Panc1 (cell line): Measurements from ENCODE around the gene MAP2K4. TPM values are rescaled to one million over a fixed set of nuclear protein-coding genes. Genes with fewer than 3 reads are reported as not detected.

ENCODE experiments used
- ATAC-seq: fragments of 200-7000 bp; cut with Tn5 transposase; 2 replicates; pipeline ENCODE4 v1.9.1; 2020; ENCODE audit warnings: mild to moderate bottlenecking, moderate library complexity
- BruUV-seq: library from RNA; stranded (reverse); fragments of 400-500 nt; replicated peaks from 2 replicates; lab custom pipeline; 2021; lab: Mats Ljungman, UMichigan
- CTCF ChIA-PET: fragments of 300-600 bp; sonication (Branson Sonifier 250); formaldehyde crosslinking; loops from one replicate; lab custom pipeline; 2022; ENCODE audit warnings: antibody characterized with exemption; lab: Charles Lee
- POLR2A ChIA-PET: fragments of 300-600 bp; sonication (Branson Sonifier 250); formaldehyde crosslinking; loops from one replicate; lab custom pipeline; 2022; ENCODE audit warnings: antibody characterized with exemption; lab: Charles Lee
- DNase-seq: peaks from one replicate; pipeline ENCODE4 v3.0.0-alpha.2; 2010; ENCODE audit warnings: low read depth, low spot score
- H3K27ac ChIP-seq: 2 replicates; pipeline ENCODE4 v1.5.1; 2011; ENCODE audit warnings: mild to moderate bottlenecking, low read length, inconsistent platforms
- H3K27me3 ChIP-seq: fragments of 200-500 bp; sonication (Bioruptor generic); 2 replicates; pipeline ENCODE4 v1.6.0; 2014; ENCODE audit warnings: low read length, inconsistent platforms; ENCODE audit not compliant: control insufficient read depth, insufficient read depth
- H3K36me3 ChIP-seq: fragments of 200-500 bp; sonication (Bioruptor generic); 2 replicates; pipeline ENCODE4 v1.5.1; 2014; ENCODE audit warnings: inconsistent platforms, mild to moderate bottlenecking, low read length, moderate library complexity; ENCODE audit not compliant: control insufficient read depth, insufficient read depth
- H3K4me1 ChIP-seq: 2 replicates; pipeline ENCODE4 v1.5.1; 2011; ENCODE audit warnings: inconsistent platforms, mild to moderate bottlenecking, low read length, moderate library complexity; ENCODE audit not compliant: control insufficient read depth, insufficient read depth
- H3K4me3 ChIP-seq, 2 experiments: 2 replicates each; pipeline ENCODE4 v1.5.1; 2011 to 2012; ENCODE audit warnings: low read depth in 2 of 2, low read length in 2 of 2, mild to moderate bottlenecking in 2 of 2, inconsistent platforms in 1 of 2, moderate library complexity in 1 of 2
- H3K9me3 ChIP-seq: fragments of 200-500 bp; sonication (Bioruptor generic); 2 replicates; pipeline ENCODE4 v1.5.1; 2014; ENCODE audit warnings: low read depth, mild to moderate bottlenecking, inconsistent platforms, low read length, moderate library complexity; ENCODE audit not compliant: control insufficient read depth, insufficient read depth
- POLR2AphosphoS5 ChIP-seq: IDR thresholded peaks from 2 replicates; pipeline ENCODE4 v1.6.1; 2012; ENCODE audit warnings: mild to moderate bottlenecking, low read depth, low read length, moderate library complexity
- SIN3A ChIP-seq: IDR thresholded peaks from 2 replicates; pipeline ENCODE4 v1.6.1; 2012; ENCODE audit warnings: low read depth, mild to moderate bottlenecking, low read length, moderate library complexity, borderline replicate concordance; ENCODE audit not compliant: insufficient read depth
- TCF7L2 ChIP-seq: IDR thresholded peaks from 2 replicates; pipeline ENCODE4 v1.6.1; 2011; ENCODE audit warnings: mild to moderate bottlenecking, low read depth, low read length, inconsistent platforms
- in situ Hi-C: cut with HindIII; loops from 2 replicates; pipeline ENCODE4 v1.10.0; 2016; ENCODE audit warnings: low sequenced_read_pairs, low pct_unique_long_range_greater_than_20kb
- intact Hi-C: fragments of 100-400 bp; cut with micrococcal nuclease; formaldehyde crosslinking; loops from one replicate; pipeline ENCODE4 v1.10.0; 2022; ENCODE audit not compliant: unreplicated experiment
- total RNA-seq: library from RNA; stranded (reverse); gene quantifications from one replicate; pipeline ENCODE4 v1.2.1, GENCODE V29; 2021; ENCODE audit not compliant: unreplicated experiment
- TF ChIP-seq, protein P1 (sequence below): fragments of 450-650 bp; IDR thresholded peaks from 2 replicates; pipeline ENCODE4 v1.5.1; 2017; ENCODE audit warnings: mild to moderate bottlenecking
- TF ChIP-seq, protein P2 (sequence below), 2 experiments: IDR thresholded peaks; 2 replicates each; pipeline ENCODE4 v1.6.1; 2011 to 2012; ENCODE audit warnings: low read depth in 2 of 2, control low read depth in 1 of 2, low read length in 1 of 2, mild to moderate bottlenecking in 1 of 2, moderate library complexity in 1 of 2; ENCODE audit not compliant: insufficient read depth in 1 of 2

Gene MAP2K4
- total RNA-seq, 1 experiment from 2014 or later = 16.8 TPM

DNA sequence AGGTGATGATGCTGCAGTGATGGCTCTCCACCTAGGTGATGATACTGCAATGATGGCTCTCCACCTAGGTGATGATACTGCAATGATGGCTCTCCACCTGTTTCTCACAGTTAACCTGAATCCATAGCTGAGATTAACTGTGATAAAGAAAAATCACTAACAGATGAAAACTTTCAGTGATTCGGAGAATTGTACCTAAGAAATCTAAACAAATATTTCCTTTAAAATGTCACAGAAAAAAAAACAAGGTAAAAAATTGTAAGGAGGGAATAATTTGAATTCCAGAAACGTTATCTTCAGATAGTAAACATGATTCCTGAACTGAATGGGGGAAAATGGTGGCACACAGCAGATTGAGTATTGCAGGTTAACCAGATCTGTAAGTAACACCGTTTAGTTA lies 113.4 kb downstream of the MAP2K4 start:
- no peak overlapping the region for H3K4me3 ChIP-seq
- TF ChIP-seq POLR2AphosphoS5 = no peak
- TF ChIP-seq SIN3A = no peak
- TF ChIP-seq, protein P1, sequence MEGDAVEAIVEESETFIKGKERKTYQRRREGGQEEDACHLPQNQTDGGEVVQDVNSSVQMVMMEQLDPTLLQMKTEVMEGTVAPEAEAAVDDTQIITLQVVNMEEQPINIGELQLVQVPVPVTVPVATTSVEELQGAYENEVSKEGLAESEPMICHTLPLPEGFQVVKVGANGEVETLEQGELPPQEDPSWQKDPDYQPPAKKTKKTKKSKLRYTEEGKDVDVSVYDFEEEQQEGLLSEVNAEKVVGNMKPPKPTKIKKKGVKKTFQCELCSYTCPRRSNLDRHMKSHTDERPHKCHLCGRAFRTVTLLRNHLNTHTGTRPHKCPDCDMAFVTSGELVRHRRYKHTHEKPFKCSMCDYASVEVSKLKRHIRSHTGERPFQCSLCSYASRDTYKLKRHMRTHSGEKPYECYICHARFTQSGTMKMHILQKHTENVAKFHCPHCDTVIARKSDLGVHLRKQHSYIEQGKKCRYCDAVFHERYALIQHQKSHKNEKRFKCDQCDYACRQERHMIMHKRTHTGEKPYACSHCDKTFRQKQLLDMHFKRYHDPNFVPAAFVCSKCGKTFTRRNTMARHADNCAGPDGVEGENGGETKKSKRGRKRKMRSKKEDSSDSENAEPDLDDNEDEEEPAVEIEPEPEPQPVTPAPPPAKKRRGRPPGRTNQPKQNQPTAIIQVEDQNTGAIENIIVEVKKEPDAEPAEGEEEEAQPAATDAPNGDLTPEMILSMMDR = no peak
- no peak for TF ChIP-seq TCF7L2
- TF ChIP-seq, protein P2, sequence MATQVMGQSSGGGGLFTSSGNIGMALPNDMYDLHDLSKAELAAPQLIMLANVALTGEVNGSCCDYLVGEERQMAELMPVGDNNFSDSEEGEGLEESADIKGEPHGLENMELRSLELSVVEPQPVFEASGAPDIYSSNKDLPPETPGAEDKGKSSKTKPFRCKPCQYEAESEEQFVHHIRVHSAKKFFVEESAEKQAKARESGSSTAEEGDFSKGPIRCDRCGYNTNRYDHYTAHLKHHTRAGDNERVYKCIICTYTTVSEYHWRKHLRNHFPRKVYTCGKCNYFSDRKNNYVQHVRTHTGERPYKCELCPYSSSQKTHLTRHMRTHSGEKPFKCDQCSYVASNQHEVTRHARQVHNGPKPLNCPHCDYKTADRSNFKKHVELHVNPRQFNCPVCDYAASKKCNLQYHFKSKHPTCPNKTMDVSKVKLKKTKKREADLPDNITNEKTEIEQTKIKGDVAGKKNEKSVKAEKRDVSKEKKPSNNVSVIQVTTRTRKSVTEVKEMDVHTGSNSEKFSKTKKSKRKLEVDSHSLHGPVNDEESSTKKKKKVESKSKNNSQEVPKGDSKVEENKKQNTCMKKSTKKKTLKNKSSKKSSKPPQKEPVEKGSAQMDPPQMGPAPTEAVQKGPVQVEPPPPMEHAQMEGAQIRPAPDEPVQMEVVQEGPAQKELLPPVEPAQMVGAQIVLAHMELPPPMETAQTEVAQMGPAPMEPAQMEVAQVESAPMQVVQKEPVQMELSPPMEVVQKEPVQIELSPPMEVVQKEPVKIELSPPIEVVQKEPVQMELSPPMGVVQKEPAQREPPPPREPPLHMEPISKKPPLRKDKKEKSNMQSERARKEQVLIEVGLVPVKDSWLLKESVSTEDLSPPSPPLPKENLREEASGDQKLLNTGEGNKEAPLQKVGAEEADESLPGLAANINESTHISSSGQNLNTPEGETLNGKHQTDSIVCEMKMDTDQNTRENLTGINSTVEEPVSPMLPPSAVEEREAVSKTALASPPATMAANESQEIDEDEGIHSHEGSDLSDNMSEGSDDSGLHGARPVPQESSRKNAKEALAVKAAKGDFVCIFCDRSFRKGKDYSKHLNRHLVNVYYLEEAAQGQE (IDR thresholded peaks at IDR 0.05; ENCODE audit: insufficient read depth in 1 of 2, low read depth in 2 of 2, low read length in 1 of 2) = no peak
- BruUV-seq = no TSS peak
- peaks cover 7% of the 10 kb centered on the region; the same call in 1 of the 2 replicates for H3K9me3 ChIP-seq
- H3K27me3 ChIP-seq = no peaks in the 10 kb centered on the region
- ATAC-seq (no peak), DNase-seq (no peak)
- in situ Hi-C loops = no loop called here
- CTCF ChIA-PET = no interaction called here
- intact Hi-C loops = no loop called here
- H3K36me3 ChIP-seq = no peaks in the 10 kb centered on the region; the same call in 1 of the 2 replicates
- POLR2A ChIA-PET = no interaction called here
- no peaks in the 10 kb centered on the region for H3K4me1 ChIP-seq
- no peak overlapping the region for H3K27ac ChIP-seq

GRCh38 chr17:12134587-12134986 lies 113.9 kb downstream of the MAP2K4 start:
- in situ Hi-C loops = no loop called here

More at GRCh38 chr17:12134587-12134986, 113.9 kb downstream of the MAP2K4 start:
- Histone ChIP-seq H3K4me3 (no peak overlapping the region), H3K36me3 (no peaks in the 10 kb centered on the region; the same call in 1 of the 2 replicates), H3K4me1 (no peaks in the 10 kb centered on the region), H3K9me3 (peaks cover 7% of the 10 kb centered on the region; the same call in 1 of the 2 replicates), H3K27ac (no peak overlapping the region), H3K27me3 (no peaks in the 10 kb centered on the region)
- DNase-seq (no peak), ATAC-seq (no peak)
- intact Hi-C loops = no loop called here
- no peak for TF ChIP-seq SIN3A
- TF ChIP-seq, protein P2 (IDR thresholded peaks at IDR 0.05; ENCODE audit: insufficient read depth in 1 of 2, low read depth in 2 of 2, low read length in 1 of 2) = no peak
- no peak for TF ChIP-seq POLR2AphosphoS5
- TF ChIP-seq TCF7L2 = no peak
- TF ChIP-seq, protein P1 = no peak
- CTCF ChIA-PET = no interaction called here
- BruUV-seq = no TSS peak
- POLR2A ChIA-PET = no interaction called here
